IgD-negative memory B cell (primary cell): ENCODE data around the gene TMEM186. TPM values are rescaled to one million over a fixed set of nuclear protein-coding genes. Genes with fewer than 3 reads are reported as not detected.
"Not testable (repeated sequence)": the region's sequence is repeated elsewhere in the genome, so short reads cannot be mapped to it uniquely, and the experiment has no call there.

Experiments used
- H3K27ac Mint-ChIP-seq, 3 donors: one replicate each; pipeline ENCODE4 v1.8.0; 2020 to 2022; ENCODE audit warnings: mild to moderate bottlenecking in 3 of 3, mixed read lengths in 3 of 3, moderate library complexity in 1 of 3
- H3K27me3 Mint-ChIP-seq: one replicate; pipeline ENCODE4 v1.8.0; 2021; ENCODE audit warnings: mixed read lengths
- H3K36me3 Mint-ChIP-seq: one replicate; pipeline ENCODE4 v1.8.0; 2020; ENCODE audit warnings: mild to moderate bottlenecking, mixed read lengths
- H3K4me1 Mint-ChIP-seq, 3 donors: one replicate each; pipeline ENCODE4 v1.8.0; 2020 to 2022; ENCODE audit warnings: mixed read lengths in 3 of 3, mild to moderate bottlenecking in 1 of 3
- H3K4me3 Mint-ChIP-seq, 4 donors: one replicate each; pipeline ENCODE4 v1.8.0; 2020 to 2022; ENCODE audit warnings: mild to moderate bottlenecking in 4 of 4, mixed read lengths in 4 of 4, moderate library complexity in 3 of 4
- H3K9me3 Mint-ChIP-seq, 3 donors: one replicate each; pipeline ENCODE4 v1.8.0; 2020 to 2021; ENCODE audit warnings: mixed read lengths in 3 of 3, mild to moderate bottlenecking in 1 of 3
- polyA plus RNA-seq: library from polyadenylated mRNA; unstranded; fragments of 300-500 nt; fragmentation: Illumina TruSeq; gene quantifications from one replicate; pipeline ENCODE4 v1.2.3, GENCODE V29; 2021

TMEM186 gene
- polyA plus RNA-seq, 1 donor from 2014 or later, result 11.3 TPM

- no peaks in the 10 kb centered on the region for H3K27me3 Mint-ChIP-seq
Measured at GRCh38 chr16:8798174-8798527, 712 bp upstream of the TMEM186 start.

GRCh38 chr16:8796469-8797363 lies 723 bp downstream of the TMEM186 start:
- Mint-ChIP-seq H3K4me1 (peaks cover 21 to 29% (median 27%) of the 10 kb centered on the region in 3 donors), H3K4me3 (peak overlapping the region; percentile 87 to 98 (median 95)), H3K9me3 (no peaks in the 10 kb centered on the region), H3K27me3 (no peaks in the 10 kb centered on the region), H3K36me3 (no peaks in the 10 kb centered on the region), H3K27ac (peak overlapping the region; percentile 67 to 94 (median 93))

More at GRCh38 chr16:8798174-8798527, 712 bp upstream of the TMEM186 start:
- H3K36me3 Mint-ChIP-seq, result no peaks in the 10 kb centered on the region
- H3K9me3 Mint-ChIP-seq, result no peaks in the 10 kb centered on the region
- H3K27ac Mint-ChIP-seq, result peak overlapping the region; percentile 67 to 94 (median 93)
- peaks cover 21 to 26% (median 25%) of the 10 kb centered on the region in 3 donors for H3K4me1 Mint-ChIP-seq
- peak overlapping the region; percentile 87 to 98 (median 95) for H3K4me3 Mint-ChIP-seq

- Mint-ChIP-seq H3K9me3 (no peaks in the 10 kb centered on the region), H3K27ac (no peak overlapping the region), H3K27me3 (no peaks in the 10 kb centered on the region), H3K4me1 (peaks cover 21 to 28% (median 28%) of the 10 kb centered on the region in 3 donors), H3K4me3 (peak overlapping the region in 2 of 4 donors; percentile 87 to 98), H3K36me3 (no peaks in the 10 kb centered on the region)
Measured at GRCh38 chr16:8795818-8796217, 1.6 kb downstream of the TMEM186 start.

- no peaks in the 10 kb centered on the region for H3K9me3 Mint-ChIP-seq
- peak overlapping the region in 1 of 3 donors; percentile 57 for H3K27ac Mint-ChIP-seq
- H3K4me3 Mint-ChIP-seq, result peak overlapping the region in 1 of 4 donors; percentile 39
- H3K27me3 Mint-ChIP-seq, result no peaks in the 10 kb centered on the region
- peaks cover 21 to 28% (median 28%) of the 10 kb centered on the region in 3 donors for H3K4me1 Mint-ChIP-seq
- H3K36me3 Mint-ChIP-seq, result peaks cover 1% of the 10 kb centered on the region
Measured at GRCh38 chr16:8795091-8795490, 2.3 kb downstream of the TMEM186 start.

- Mint-ChIP-seq H3K36me3 (peaks cover 1% of the 10 kb centered on the region), H3K4me3 (no peak overlapping the region), H3K9me3 (no peaks in the 10 kb centered on the region), H3K27me3 (no peaks in the 10 kb centered on the region), H3K27ac (no peak overlapping the region), H3K4me1 (peaks cover 0 to 6% (median 4%) of the 10 kb centered on the region in 3 donors)
Measured at GRCh38 chr16:8788578-8789172, 8.8 kb downstream of the TMEM186 start.

- H3K4me3 Mint-ChIP-seq, H3K4me1 Mint-ChIP-seq, H3K27ac Mint-ChIP-seq, H3K9me3 Mint-ChIP-seq, H3K27me3 Mint-ChIP-seq, H3K36me3 Mint-ChIP-seq: not testable (repeated sequence)
Measured at GRCh38 chr16:8786316-8786715, 11.1 kb downstream of the TMEM186 start.

GRCh38 chr16:8785408-8785807 lies 12.0 kb downstream of the TMEM186 start:
- Mint-ChIP-seq H3K27me3 (no peaks in the 10 kb centered on the region), H3K4me3 (no peak overlapping the region), H3K9me3 (no peaks in the 10 kb centered on the region), H3K27ac (no peak overlapping the region), H3K36me3 (peaks cover 2% of the 10 kb centered on the region), H3K4me1 (peaks cover 0 to 2% (median 0%) of the 10 kb centered on the region in 3 donors)

- Mint-ChIP-seq H3K27ac (no peak overlapping the region), H3K27me3 (no peaks in the 10 kb centered on the region)
Measured at GRCh38 chr16:8782673-8783072, 14.8 kb downstream of the TMEM186 start.

GRCh38 chr16:8781797-8782196 lies 15.6 kb downstream of the TMEM186 start:
- H3K4me1 Mint-ChIP-seq, result peaks cover 0 to 2% (median 0%) of the 10 kb centered on the region in 3 donors
- peaks cover 3% of the 10 kb centered on the region for H3K36me3 Mint-ChIP-seq
- H3K27ac Mint-ChIP-seq, result no peak overlapping the region
- H3K4me3 Mint-ChIP-seq, result peak overlapping the region in 1 of 4 donors; percentile 65
- H3K9me3 Mint-ChIP-seq, result no peaks in the 10 kb centered on the region
- H3K27me3 Mint-ChIP-seq, result no peaks in the 10 kb centered on the region

More at GRCh38 chr16:8782673-8783072, 14.8 kb downstream of the TMEM186 start:
- Mint-ChIP-seq H3K4me3 (no peak overlapping the region), H3K4me1 (peaks cover 0 to 2% (median 0%) of the 10 kb centered on the region in 3 donors), H3K9me3 (no peaks in the 10 kb centered on the region), H3K36me3 (peaks cover 2% of the 10 kb centered on the region)

- Mint-ChIP-seq H3K27me3 (no peaks in the 10 kb centered on the region), H3K36me3 (peaks cover 8% of the 10 kb centered on the region), H3K4me3 (no peak overlapping the region), H3K27ac (no peak overlapping the region), H3K4me1 (no peaks in the 10 kb centered on the region), H3K9me3 (no peaks in the 10 kb centered on the region)
Measured at GRCh38 chr16:8777217-8777616, 20.2 kb downstream of the TMEM186 start.

- Mint-ChIP-seq H3K4me3 (peak overlapping the region in 1 of 4 donors; percentile 39), H3K4me1 (no peaks in the 10 kb centered on the region), H3K27me3 (no peaks in the 10 kb centered on the region), H3K9me3 (no peaks in the 10 kb centered on the region), H3K36me3 (peaks cover 10% of the 10 kb centered on the region), H3K27ac (no peak overlapping the region)
Measured at GRCh38 chr16:8776129-8776584, 21.3 kb downstream of the TMEM186 start.

GRCh38 chr16:8775359-8775758 lies 22.1 kb downstream of the TMEM186 start:
- Mint-ChIP-seq H3K4me1 (no peaks in the 10 kb centered on the region), H3K9me3 (no peaks in the 10 kb centered on the region), H3K36me3 (peaks cover 10% of the 10 kb centered on the region), H3K27ac (no peak overlapping the region), H3K4me3 (no peak overlapping the region), H3K27me3 (no peaks in the 10 kb centered on the region)

- no peak overlapping the region for H3K27ac Mint-ChIP-seq
- H3K4me1 Mint-ChIP-seq, result no peaks in the 10 kb centered on the region
- peaks cover 13% of the 10 kb centered on the region for H3K36me3 Mint-ChIP-seq
- H3K9me3 Mint-ChIP-seq, result no peaks in the 10 kb centered on the region
- no peak overlapping the region for H3K4me3 Mint-ChIP-seq
- H3K27me3 Mint-ChIP-seq, result no peaks in the 10 kb centered on the region
Measured at GRCh38 chr16:8774208-8774607, 23.2 kb downstream of the TMEM186 start.

GRCh38 chr16:8773537-8773936 lies 23.9 kb downstream of the TMEM186 start:
- Mint-ChIP-seq H3K4me3 (no peak overlapping the region), H3K27ac (no peak overlapping the region)

GRCh38 chr16:8768692-8769091 lies 28.7 kb downstream of the TMEM186 start:
- peaks cover 13% of the 10 kb centered on the region for H3K36me3 Mint-ChIP-seq
- H3K27me3 Mint-ChIP-seq, result no peaks in the 10 kb centered on the region
- no peak overlapping the region for H3K4me3 Mint-ChIP-seq
- no peak overlapping the region for H3K27ac Mint-ChIP-seq
- no peaks in the 10 kb centered on the region for H3K4me1 Mint-ChIP-seq
- H3K9me3 Mint-ChIP-seq, result no peaks in the 10 kb centered on the region

More at GRCh38 chr16:8773537-8773936, 23.9 kb downstream of the TMEM186 start:
- Mint-ChIP-seq H3K4me1 (no peaks in the 10 kb centered on the region), H3K27me3 (no peaks in the 10 kb centered on the region), H3K9me3 (no peaks in the 10 kb centered on the region), H3K36me3 (peaks cover 13% of the 10 kb centered on the region)
